HepG2 (cell line): ENCODE measurements around the gene NOL11. TPM values are rescaled to one million over a fixed set of nuclear protein-coding genes. Genes with fewer than 3 reads are reported as not detected.

Source experiments
- ATAC-seq: fragments of 200-7000 bp; cut with Tn5 transposase; 3 replicates; pipeline ENCODE4 v1.9.1; 2020; ENCODE audit warnings: mild to moderate bottlenecking, moderate library complexity
- BruUV-seq: library from RNA; stranded (reverse); fragments of 400-500 nt; replicated peaks from 2 replicates; lab custom pipeline; 2021; lab: Mats Ljungman, UMichigan
- CTCF ChIA-PET: fragments of 300-600 bp; formaldehyde crosslinking; extraction: SDS; loops from one replicate; lab custom pipeline; 2021; ENCODE audit warnings: low total read pairs, inconsistent platforms, low intra/inter-chr PET ratio; lab: Yijun Ruan, JAX
- POLR2A ChIA-PET: fragments of 350-600 bp; sonication (Branson Sonifier 250); formaldehyde crosslinking; loops from one replicate; lab custom pipeline; 2020; ENCODE audit warnings: antibody characterized with exemption, inconsistent platforms; lab: Yijun Ruan, JAX
- DNase-seq: peaks from one replicate; pipeline ENCODE4 v3.0.0-alpha.2; 2015; ENCODE audit warnings: low spot score
- FAIRE-seq: peaks from 3 replicates; lab custom pipeline; 2011; peaks lifted over from hg19 to GRCh38; lab: Jason Lieb, UNC
- H2AFZ ChIP-seq: one replicate; pipeline ENCODE4 v1.6.1; 2011; ENCODE audit warnings: low read length, inconsistent platforms
- H3K27ac ChIP-seq: fragments of 300-600 bp; 3 replicates; pipeline ENCODE4 v1.8.0; 2011; ENCODE audit warnings: mixed run types, mild to moderate bottlenecking, mixed read lengths, low read length, inconsistent platforms; ENCODE audit not compliant: insufficient read depth; ENCODE audit errors: extremely low read length
- H3K27me3 ChIP-seq, 2 experiments: fragments of 200-600 bp in 1 of 2; 2 replicates in 1 of 2; 3 replicates in 1 of 2; pipeline versions ENCODE4 v1.6.0 to v1.8.0; 2011; ENCODE audit warnings: low read length in 2 of 2, mild to moderate bottlenecking in 2 of 2, moderate library complexity in 2 of 2, inconsistent platforms in 1 of 2; ENCODE audit not compliant: insufficient read depth in 2 of 2, control insufficient read depth in 1 of 2
- H3K36me3 ChIP-seq, 2 experiments: fragments of 200-600 bp in 1 of 2; replicated peaks in 1 of 2; 2 replicates in 1 of 2; 3 replicates in 1 of 2; pipeline versions ENCODE4 v1.5.1 to v1.8.0; 2011; ENCODE audit warnings: low read length in 2 of 2, inconsistent platforms in 1 of 2; ENCODE audit not compliant: insufficient read depth in 2 of 2, control insufficient read depth in 1 of 2
- H3K4me1 ChIP-seq: 2 replicates; pipeline ENCODE4 v1.5.1; 2012; ENCODE audit warnings: low read length, inconsistent platforms; ENCODE audit not compliant: insufficient read depth
- H3K4me2 ChIP-seq: 2 replicates; pipeline ENCODE4 v1.6.0; 2011; ENCODE audit warnings: low read depth, low read length, inconsistent platforms
- H3K4me3 ChIP-seq, 3 experiments: fragments of 200-600 bp in 1 of 3; sonication (generic), shearing (Covaris generic) in 1 of 3; replicated peaks in 1 of 3; 2 replicates each; pipeline ENCODE4 v1.5.1; 2011 to 2016; ENCODE audit warnings: low read length in 3 of 3, inconsistent platforms in 2 of 3, low read depth in 2 of 3, mild to moderate bottlenecking in 2 of 3, control low read depth in 1 of 3, mixed read lengths in 1 of 3; ENCODE audit not compliant: insufficient read depth in 1 of 3
- H3K79me2 ChIP-seq: one replicate; pipeline ENCODE4 v1.6.1; 2011; ENCODE audit warnings: low read length, inconsistent platforms; ENCODE audit not compliant: insufficient read depth
- H3K9ac ChIP-seq: 2 replicates; pipeline ENCODE4 v1.6.0; 2011; ENCODE audit warnings: mild to moderate bottlenecking, low read depth, low read length, inconsistent platforms; ENCODE audit not compliant: insufficient read depth
- H3K9me3 ChIP-seq: 2 replicates; pipeline ENCODE4 v1.5.1; 2012; ENCODE audit warnings: mild to moderate bottlenecking, low read length
- H4K20me1 ChIP-seq: 2 replicates; pipeline ENCODE4 v1.6.0; 2011; ENCODE audit warnings: inconsistent platforms, mild to moderate bottlenecking, low read length, moderate library complexity; ENCODE audit not compliant: insufficient read depth
- ASH2L ChIP-seq: fragments of 300-600, 200-600 bp; sonication (generic); IDR thresholded peaks from 2 replicates; pipeline ENCODE4 v1.7.0; 2017; ENCODE audit warnings: low read depth, mild to moderate bottlenecking, moderate library complexity, mixed read lengths, low read length; ENCODE audit not compliant: insufficient read length
- DMAP1 ChIP-seq: IDR thresholded peaks from 2 replicates; pipeline ENCODE4 v1.6.1; 2016
- FOXO1 ChIP-seq: sonication (generic); formaldehyde crosslinking; IDR thresholded peaks from 2 replicates; pipeline ENCODE4 v1.4.0; 2020; ENCODE audit warnings: missing genetic modification reagents
- HMGXB4 ChIP-seq, 2 experiments: sonication (generic) in 1 of 2; formaldehyde crosslinking in 1 of 2; IDR thresholded peaks; 2 replicates each; pipeline versions ENCODE4 v1.4.0 to v1.6.1; 2018 to 2020; ENCODE audit warnings: missing genetic modification reagents in 2 of 2, borderline replicate concordance in 1 of 2, low read depth in 1 of 2, mild to moderate bottlenecking in 1 of 2, missing biosample characterization in 1 of 2
- KLF13 ChIP-seq: sonication (generic); formaldehyde crosslinking; IDR thresholded peaks from 2 replicates; pipeline ENCODE4 v1.4.0; 2020; ENCODE audit warnings: mild to moderate bottlenecking, missing genetic modification reagents
- MATR3 ChIP-seq: sonication (generic); formaldehyde crosslinking; IDR thresholded peaks from 2 replicates; pipeline ENCODE4 v1.4.0; 2020; ENCODE audit warnings: missing genetic modification reagents
- SPEN ChIP-seq: sonication (generic); formaldehyde crosslinking; IDR thresholded peaks from 2 replicates; pipeline ENCODE4 v1.5.1; 2020; ENCODE audit warnings: low read depth, mild to moderate bottlenecking, missing genetic modification reagents
- ZFP36L2 ChIP-seq: sonication (generic); formaldehyde crosslinking; IDR thresholded peaks from 2 replicates; pipeline ENCODE4 v1.4.0; 2020; ENCODE audit warnings: missing genetic modification reagents
- WGBS: methylation state at CpG from one replicate; pipeline ENCODE4 v1.1.6; 2017; ENCODE audit warnings: low lambda C conversion rate; 5-methylcytosine and 5-hydroxymethylcytosine counted together
- in situ Hi-C: cut with HindIII; loops from 2 replicates; pipeline ENCODE4 v1.10.0; 2017; ENCODE audit warnings: low pct_unique_long_range_greater_than_20kb; ENCODE audit not compliant: extremely low pct_ligation_motif_present
- intact Hi-C: fragments of 100-400 bp; cut with micrococcal nuclease; formaldehyde crosslinking; loops from one replicate; pipeline ENCODE4 v1.10.0; 2022; ENCODE audit not compliant: unreplicated experiment
- polyA plus RNA-seq, 8 experiments: library from polyadenylated mRNA; depleted of rRNA in 3 of 8; stranded (reverse) in 7 of 8; unstranded in 1 of 8; fragments of >200 nt; fragmentation: Illumina TruSeq in 4 of 8; extraction: Trizol in 4 of 8; gene quantifications; 2 replicates each; pipeline versions ENCODE4 v1.2.1 to v1.2.3, GENCODE V29; 2011 to 2016; ENCODE audit warnings: low read depth in 4 of 8, missing spikeins in 1 of 8, mixed read lengths in 1 of 8; ENCODE audit not compliant: insufficient read depth in 1 of 8
- total RNA-seq, 5 experiments: library from RNA; depleted of rRNA; stranded (reverse); fragments of >200 nt; fragmentation: Illumina TruSeq; extraction: Trizol; gene quantifications; 2 replicates each; pipeline ENCODE4 v1.2.3, GENCODE V29; 2016; ENCODE audit warnings: low read depth in 1 of 5

The NOL11 gene
- total and polyA plus RNA-seq, 2 of the 13 experiments (the other 11 are each of a cell fraction or from before 2014, with no cell fraction given): 45.8 to 124 TPM

- TF ChIP-seq SPEN (CRISPR knock-in tag): no peak
These were observed 45.0 kb upstream of the NOL11 start (continued) for GRCh38 chr17:67672592-67673335.

GRCh38 chr17:67675481-67675880 is 42.3 kb upstream of the NOL11 start:
- WGBS: 82% methylated on average over 4 of the region's 4 CpGs
- no TSS peak for BruUV-seq
- Histone ChIP-seq H3K27me3 (no peaks in the 10 kb centered on the region), H3K4me2 (no peak overlapping the region), H3K9me3 (no peaks in the 10 kb centered on the region), H4K20me1 (no peaks in the 10 kb centered on the region), H3K36me3 (no peaks in the 10 kb centered on the region), H3K4me3 (no peak overlapping the region), H2AFZ (no peak overlapping the region), H3K4me1 (no peaks in the 10 kb centered on the region), H3K79me2 (no peaks in the 10 kb centered on the region), H3K9ac (no peak overlapping the region), H3K27ac (no peak overlapping the region)
- CTCF ChIA-PET: no interaction called here
- FAIRE-seq: no peak
- in situ Hi-C loops: no loop called here
- no peak for ATAC-seq
- no peak for DNase-seq
- no peak for TF ChIP-seq ZFP36L2 (CRISPR knock-in tag)
- TF ChIP-seq MATR3 (CRISPR knock-in tag): no peak
- no peak for TF ChIP-seq DMAP1 (CRISPR knock-in tag)
- TF ChIP-seq FOXO1 (CRISPR knock-in tag): no peak
- no peak for TF ChIP-seq KLF13 (CRISPR knock-in tag)
- intact Hi-C loops: no loop called here
- POLR2A ChIA-PET: no interaction called here

GRCh38 chr17:67676305-67676704 is 41.4 kb upstream of the NOL11 start:
- Histone ChIP-seq H3K9ac (no peak overlapping the region), H3K36me3 (no peaks in the 10 kb centered on the region), H3K79me2 (no peaks in the 10 kb centered on the region), H3K27ac (no peak overlapping the region), H4K20me1 (no peaks in the 10 kb centered on the region), H3K9me3 (no peaks in the 10 kb centered on the region), H3K4me3 (no peak overlapping the region), H3K4me2 (no peak overlapping the region), H3K27me3 (no peaks in the 10 kb centered on the region), H2AFZ (no peak overlapping the region), H3K4me1 (no peaks in the 10 kb centered on the region)
- no peak for TF ChIP-seq ASH2L
- no peak for TF ChIP-seq HMGXB4 (CRISPR knock-in tag; IDR thresholded peaks at IDR 0.05; ENCODE audit: borderline replicate concordance in 1 of 2, low read depth in 1 of 2)
- ChIA-PET CTCF (no interaction called here), POLR2A (no interaction called here)
- intact Hi-C loops: no loop called here
- in situ Hi-C loops: no loop called here
- FAIRE-seq: no peak
- ATAC-seq: no peak
- no peak for DNase-seq
- no TSS peak for BruUV-seq
- WGBS: 75% methylated on average over 4 of the region's 4 CpGs
